HG03280 (cell line): Measurements from ENCODE around the gene CFAP54.

ENCODE experiments used
- ATAC-seq: cut with Tn5 transposase; IDR thresholded peaks from one replicate; pipeline ENCODE4 v1.9.1; 2021; ENCODE audit warnings: mild to moderate bottlenecking, moderate library complexity; ENCODE audit not compliant: unreplicated experiment

CFAP54 gene

DNA sequence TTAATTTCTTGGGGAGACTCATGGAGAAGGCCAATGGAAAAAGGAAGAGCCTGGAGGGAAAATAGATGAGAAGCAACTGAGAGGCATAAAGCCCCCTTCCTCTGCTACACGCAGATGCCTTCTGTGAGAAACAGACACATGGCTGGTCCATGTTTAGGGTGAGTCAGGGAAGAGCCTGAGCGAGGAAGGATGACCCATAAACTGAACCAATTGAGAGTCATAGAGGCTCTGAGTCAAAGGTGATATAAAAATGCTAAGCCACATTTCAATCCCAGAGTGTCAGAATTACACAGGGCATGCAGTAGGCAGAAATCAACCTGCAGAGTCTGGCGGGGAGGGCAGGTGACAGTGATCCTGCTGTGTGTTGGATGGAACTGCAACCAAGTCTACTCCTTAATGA, 387.6 kb downstream of the CFAP54 start:
- no peak for ATAC-seq

GRCh38 chr12:96878704-96879103, 389.3 kb downstream of the CFAP54 start:
- ATAC-seq: no peak

DNA sequence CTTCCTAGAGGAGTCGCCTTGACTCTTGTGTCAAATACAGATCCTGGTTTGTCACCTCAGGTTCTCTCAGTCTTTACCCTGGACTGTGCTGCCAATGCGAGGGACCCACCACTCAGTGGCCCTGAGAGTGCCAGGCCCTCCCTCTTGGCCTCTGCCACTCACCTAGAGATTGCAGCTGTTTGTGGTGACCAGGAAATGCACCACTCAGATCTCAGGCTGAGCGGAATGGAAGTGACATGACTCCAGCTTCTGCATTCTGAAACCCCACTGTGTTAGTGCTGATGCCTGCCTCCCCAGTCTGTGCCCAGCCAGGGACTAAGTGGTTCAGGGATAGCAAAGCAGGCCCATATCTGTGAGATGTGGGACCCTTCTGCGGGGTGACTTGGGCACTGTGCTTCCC, 389.9 kb downstream of the CFAP54 start:
- ATAC-seq: no peak

GRCh38 chr12:96880220-96880619, 390.8 kb downstream of the CFAP54 start:
- ATAC-seq: no peak

- no peak for ATAC-seq
Measured at GRCh38 chr12:96881608-96882007, 392.2 kb downstream of the CFAP54 start.

GRCh38 chr12:96882862-96883261, 393.5 kb downstream of the CFAP54 start:
- ATAC-seq: no peak

DNA sequence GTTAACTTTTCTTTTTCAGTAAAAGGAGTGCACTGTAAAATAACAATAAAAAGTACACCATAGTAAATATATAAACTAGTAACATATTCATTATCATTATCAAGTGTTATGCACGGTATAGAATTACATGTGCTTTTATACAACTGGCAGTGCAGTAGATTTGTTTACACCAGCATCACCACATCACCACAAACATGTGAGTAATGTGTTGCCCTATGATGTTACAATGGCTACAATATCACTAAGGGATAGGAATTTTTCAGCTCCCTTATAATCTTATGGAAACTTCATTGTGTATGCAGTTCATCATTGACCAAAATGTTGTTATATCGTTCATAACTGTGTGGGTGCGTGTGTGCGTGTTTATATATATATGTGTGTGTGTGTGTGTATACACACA, 394.2 kb downstream of the CFAP54 start:
- no peak for ATAC-seq

DNA sequence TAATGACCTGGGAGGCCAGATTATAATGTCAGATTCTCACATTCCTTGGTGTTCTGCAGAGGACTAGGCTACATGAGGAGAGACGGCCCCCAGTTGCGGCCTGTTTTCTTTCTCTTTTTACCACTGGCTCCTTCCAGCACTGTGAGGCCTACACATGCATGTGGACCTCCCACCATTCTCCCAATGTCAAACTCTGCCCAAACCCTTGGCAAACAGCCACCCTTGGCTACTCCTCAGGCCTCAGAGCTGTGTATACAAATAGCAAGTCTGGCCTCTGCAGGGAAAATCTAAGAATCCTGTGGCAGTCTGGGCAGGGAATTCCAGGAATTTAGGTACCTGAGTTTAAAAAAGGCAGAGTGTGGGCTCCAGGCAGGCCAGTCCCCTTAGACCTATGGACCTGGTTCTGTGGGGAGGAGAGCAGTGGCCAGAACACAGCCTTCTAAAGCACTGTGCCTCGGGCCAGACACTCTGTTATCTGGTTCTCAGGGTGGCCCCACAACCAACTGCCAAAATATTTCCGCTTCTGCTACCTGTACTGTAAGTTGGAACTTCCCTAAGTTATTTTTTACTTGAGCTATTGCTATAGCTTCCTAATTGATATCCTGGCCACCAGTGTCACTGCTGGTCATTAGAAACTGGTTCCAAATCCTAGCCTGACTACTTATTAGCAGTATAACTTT, 397.8 kb downstream of the CFAP54 start:
- ATAC-seq: no peak

DNA sequence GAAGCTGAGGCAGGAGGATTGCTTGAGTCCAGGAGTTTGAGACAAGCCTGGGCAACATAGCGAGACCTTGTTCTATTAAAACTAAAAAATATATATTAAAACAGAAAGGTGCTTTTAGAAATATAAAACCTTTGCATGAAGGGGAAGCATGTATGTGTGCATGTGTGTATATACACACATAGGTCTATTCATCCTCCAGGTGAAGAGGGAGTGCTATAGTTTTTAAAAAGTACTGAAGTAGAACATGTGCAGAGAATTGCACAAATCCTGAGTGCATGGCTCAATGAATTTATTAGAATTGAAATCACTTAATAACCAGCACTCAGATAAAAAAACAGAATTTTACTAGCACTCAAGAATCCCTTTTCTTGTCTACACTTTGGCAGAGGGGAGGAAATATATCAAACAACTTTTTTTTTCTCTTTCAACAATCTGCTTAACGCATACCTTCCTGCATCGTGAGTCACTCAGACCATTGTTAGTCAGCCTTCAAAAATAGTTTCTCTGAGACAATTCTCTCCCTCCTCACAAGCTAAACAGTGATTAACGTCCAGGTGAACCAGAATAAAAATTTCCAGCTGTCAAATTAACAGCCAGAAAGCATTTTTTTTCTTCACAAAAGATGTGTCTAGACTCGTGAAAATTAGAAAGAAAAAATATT, 400.0 kb downstream of the CFAP54 start:
- no peak for ATAC-seq

DNA sequence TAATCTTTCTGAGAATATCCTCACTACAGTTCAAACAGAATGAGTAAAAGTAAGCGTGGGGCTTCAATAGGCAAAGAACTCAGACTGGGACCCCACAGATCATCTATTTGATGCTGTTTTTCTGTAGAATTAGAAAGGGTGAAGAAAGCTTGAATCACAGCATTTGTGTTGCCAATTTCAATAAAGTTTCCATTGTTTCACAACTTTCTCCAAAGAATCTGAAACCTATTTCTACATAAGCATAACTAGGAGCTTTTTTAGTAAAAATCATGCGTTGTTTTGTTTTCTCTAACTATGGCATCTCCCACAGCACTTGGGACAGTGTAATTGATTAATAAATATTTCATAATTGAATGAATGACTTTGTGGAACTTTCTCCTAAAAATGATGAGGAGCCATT, 401.0 kb downstream of the CFAP54 start:
- no peak for ATAC-seq

DNA sequence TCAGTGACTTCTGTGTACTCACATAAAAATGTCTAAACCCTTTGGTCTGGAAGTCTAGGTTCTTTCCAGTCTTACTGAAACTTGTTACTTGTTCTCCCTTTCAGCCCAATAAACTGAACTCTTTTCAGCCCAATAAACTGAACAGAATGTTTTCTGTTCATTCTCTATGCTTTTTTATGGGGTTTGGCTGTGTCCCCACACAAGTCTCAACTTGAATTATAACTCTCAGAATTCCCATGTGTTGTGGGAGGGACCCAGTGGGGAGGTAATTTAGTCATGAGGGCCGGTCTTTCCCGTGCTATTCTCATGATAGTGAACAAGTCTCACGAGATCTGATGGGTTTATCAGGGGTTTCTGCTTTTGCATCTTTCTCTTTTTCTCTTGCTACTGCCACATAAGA, 402.7 kb downstream of the CFAP54 start:
- ATAC-seq: no peak

DNA sequence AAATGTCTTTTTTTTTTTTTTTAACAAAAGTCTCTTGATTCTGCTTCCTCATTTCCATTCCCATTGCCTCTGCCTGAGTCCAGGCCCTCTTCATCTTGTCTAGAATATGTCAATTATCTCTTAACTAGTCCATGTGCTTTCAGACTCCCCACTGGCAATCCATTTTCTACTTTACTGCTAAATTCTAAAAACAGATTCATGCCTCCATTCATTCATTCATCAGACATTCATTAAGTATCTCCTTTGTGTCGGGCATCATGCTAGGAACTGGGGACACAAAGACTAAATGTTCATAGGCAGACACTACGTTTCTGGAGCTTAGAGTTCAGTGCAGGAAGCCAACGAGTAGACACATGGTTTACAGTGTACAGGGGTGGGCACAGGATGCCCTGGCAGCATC, 408.0 kb downstream of the CFAP54 start:
- no peak for ATAC-seq

GRCh38 chr12:96901175-96901574, 411.8 kb downstream of the CFAP54 start:
- no peak for ATAC-seq

GRCh38 chr12:96902076-96902475, 412.7 kb downstream of the CFAP54 start:
- no peak for ATAC-seq

GRCh38 chr12:96906498-96906848, 417.1 kb downstream of the CFAP54 start:
- ATAC-seq: no peak

GRCh38 chr12:96906849-96907670, 417.7 kb downstream of the CFAP54 start, which contains the start of gene NEDD1:
Gene NEDD1, plus strand, starts transcription at chr12:96907257. Its CDS starts 2,503 bp downstream, at chr12:96909760.
- ATAC-seq: peak; percentile 94

- ATAC-seq: peak; percentile 30
Measured at GRCh38 chr12:96907671-96908422, 418.5 kb downstream of the CFAP54 start.

- ATAC-seq: no peak
Measured at GRCh38 chr12:96908423-96908675, 419.0 kb downstream of the CFAP54 start.

DNA sequence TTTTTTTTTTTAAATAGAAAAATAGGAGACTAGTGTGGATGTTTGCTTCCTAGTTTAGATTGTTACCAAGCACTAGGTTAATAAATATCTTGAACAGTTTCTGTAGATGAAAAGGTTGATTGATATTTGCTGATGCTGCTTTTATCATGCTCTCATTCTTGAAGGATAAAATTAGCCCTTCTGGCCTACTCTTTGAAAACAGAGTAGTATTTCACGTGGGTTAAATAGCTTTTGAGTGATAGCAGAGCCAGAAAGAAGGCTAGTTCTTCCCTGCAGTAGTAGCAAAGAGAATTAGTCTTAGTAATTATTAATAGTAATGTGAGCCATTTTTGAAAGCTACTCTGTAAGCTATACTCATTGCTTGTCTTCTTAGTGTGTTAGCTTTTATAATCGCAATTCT, 422.9 kb downstream of the CFAP54 start:
- ATAC-seq: no peak

DNA sequence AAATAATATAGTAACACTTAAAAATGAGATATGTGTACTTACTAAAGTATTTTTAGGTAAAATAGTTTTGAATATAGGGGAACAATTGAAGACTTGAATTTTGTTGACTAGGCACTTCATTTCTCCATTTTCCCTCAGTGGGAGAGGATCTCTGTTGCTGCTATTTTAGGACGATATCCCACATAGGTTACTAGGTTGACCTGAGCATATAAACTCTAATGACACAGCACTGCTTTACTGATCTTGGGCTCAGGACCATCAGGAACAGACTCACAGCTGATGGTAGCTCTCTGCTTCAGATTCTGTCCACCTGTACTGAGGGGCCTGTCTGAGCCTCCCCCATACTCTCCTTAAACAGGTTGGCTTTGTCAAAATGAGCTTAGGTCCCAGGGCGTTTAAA, 423.6 kb downstream of the CFAP54 start:
- ATAC-seq: no peak

- ATAC-seq: no peak
Measured at GRCh38 chr12:96919510-96920210, 430.3 kb downstream of the CFAP54 start.
